ENCODE results near the gene LRFN2. TPM values are rescaled to one million over a fixed set of nuclear protein-coding genes. Genes with fewer than 3 reads are reported as not detected.

LRFN2 gene
- total and polyA plus RNA-seq, 2 experiments from 2014 or later, result 0.33 to 0.54 TPM

DNA sequence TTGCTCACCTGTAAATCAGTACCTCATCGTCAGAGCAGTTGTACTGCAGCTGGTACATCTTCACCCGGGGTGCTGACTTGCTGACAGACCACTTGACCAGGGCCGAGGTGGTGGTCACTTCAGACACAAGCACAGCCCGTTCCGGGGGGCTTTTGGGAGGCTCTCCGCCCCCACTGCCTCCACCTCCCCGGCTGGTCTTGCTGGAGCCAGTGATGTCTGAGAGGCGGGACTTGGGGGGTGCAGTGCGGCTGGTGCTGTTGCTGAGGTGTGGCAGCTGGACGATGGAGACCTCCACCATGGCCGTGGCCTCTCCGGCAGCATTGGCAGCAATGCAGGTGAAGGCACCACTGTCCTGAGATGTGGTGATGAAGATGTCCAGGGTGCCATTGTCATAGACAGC is 155.5 kb downstream of the LRFN2 start:
- H3K9me2 ChIP-seq (replicated peaks; ENCODE audit: insufficient read depth), result no peaks in the 10 kb centered on the region
- H3K79me2 ChIP-seq, result no peaks in the 10 kb centered on the region
- no peak overlapping the region for H2AFZ ChIP-seq
- no peak for DNase-seq (ENCODE audit: low spot score)
- H4K20me1 ChIP-seq (ENCODE audit: insufficient read depth, poor library complexity, severe bottlenecking), result no peaks in the 10 kb centered on the region
- no peaks in the 10 kb centered on the region for H3K9me3 ChIP-seq (ENCODE audit: low read depth)
- no peak overlapping the region for H3K4me3 ChIP-seq
- 96% methylated on average over 12 of the region's 12 CpGs for WGBS (ENCODE audit: low lambda C conversion rate, missing lambda C conversion rate)
- no peaks in the 10 kb centered on the region for H3K4me1 ChIP-seq (ENCODE audit: insufficient read depth)
- H3K27ac ChIP-seq, result no peak overlapping the region
- H3K36me3 ChIP-seq (replicated peaks; ENCODE audit: insufficient read depth, low read depth), result no peaks in the 10 kb centered on the region
- TF ChIP-seq EZH2phosphoT487 (IDR thresholded peaks at IDR 0.05; ENCODE audit: low read depth, severe bottlenecking, unreplicated experiment), result no peak
- no peak for TF ChIP-seq EZH2 (IDR thresholded peaks at IDR 0.05; ENCODE audit: borderline replicate concordance)
- TF ChIP-seq, protein P1, sequence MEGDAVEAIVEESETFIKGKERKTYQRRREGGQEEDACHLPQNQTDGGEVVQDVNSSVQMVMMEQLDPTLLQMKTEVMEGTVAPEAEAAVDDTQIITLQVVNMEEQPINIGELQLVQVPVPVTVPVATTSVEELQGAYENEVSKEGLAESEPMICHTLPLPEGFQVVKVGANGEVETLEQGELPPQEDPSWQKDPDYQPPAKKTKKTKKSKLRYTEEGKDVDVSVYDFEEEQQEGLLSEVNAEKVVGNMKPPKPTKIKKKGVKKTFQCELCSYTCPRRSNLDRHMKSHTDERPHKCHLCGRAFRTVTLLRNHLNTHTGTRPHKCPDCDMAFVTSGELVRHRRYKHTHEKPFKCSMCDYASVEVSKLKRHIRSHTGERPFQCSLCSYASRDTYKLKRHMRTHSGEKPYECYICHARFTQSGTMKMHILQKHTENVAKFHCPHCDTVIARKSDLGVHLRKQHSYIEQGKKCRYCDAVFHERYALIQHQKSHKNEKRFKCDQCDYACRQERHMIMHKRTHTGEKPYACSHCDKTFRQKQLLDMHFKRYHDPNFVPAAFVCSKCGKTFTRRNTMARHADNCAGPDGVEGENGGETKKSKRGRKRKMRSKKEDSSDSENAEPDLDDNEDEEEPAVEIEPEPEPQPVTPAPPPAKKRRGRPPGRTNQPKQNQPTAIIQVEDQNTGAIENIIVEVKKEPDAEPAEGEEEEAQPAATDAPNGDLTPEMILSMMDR (IDR thresholded peaks at IDR 0.05; ENCODE audit: poor library complexity), result no peak
- no peaks in the 10 kb centered on the region for H3K27me3 ChIP-seq
- H3K4me2 ChIP-seq, result no peak overlapping the region

DNA sequence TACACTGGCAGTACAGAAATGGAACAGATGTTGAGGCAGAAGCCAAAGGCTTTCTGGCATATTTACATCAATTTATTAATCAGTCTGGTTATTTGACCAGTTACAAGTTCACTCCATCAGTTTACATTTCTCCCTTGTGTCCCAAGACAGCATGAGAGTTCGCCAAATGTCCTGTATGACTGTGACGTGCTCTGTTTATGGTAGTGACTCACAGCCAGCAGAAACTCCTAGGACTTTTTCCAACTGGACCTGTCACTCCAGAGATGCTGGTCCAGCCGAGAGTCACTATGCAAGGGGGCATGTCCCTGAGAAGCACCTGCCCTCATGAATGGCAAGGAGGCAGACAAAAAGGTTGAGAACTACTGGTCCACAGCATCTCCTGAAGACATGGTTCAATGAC is 160.0 kb downstream of the LRFN2 start:
- Histone ChIP-seq H3K27me3 (no peaks in the 10 kb centered on the region), H3K79me2 (no peaks in the 10 kb centered on the region), H3K9me3 (ENCODE audit: low read depth) (no peaks in the 10 kb centered on the region), H4K20me1 (ENCODE audit: insufficient read depth, poor library complexity, severe bottlenecking) (no peaks in the 10 kb centered on the region), H3K9me2 (replicated peaks; ENCODE audit: insufficient read depth) (no peaks in the 10 kb centered on the region), H3K36me3 (replicated peaks; ENCODE audit: insufficient read depth, low read depth) (no peaks in the 10 kb centered on the region), H3K4me1 (ENCODE audit: insufficient read depth) (no peaks in the 10 kb centered on the region), H3K4me2 (no peak overlapping the region), H3K4me3 (no peak overlapping the region), H2AFZ (no peak overlapping the region), H3K27ac (no peak overlapping the region)
- 80% methylated on average over 3 of the region's 3 CpGs for WGBS (ENCODE audit: low lambda C conversion rate, missing lambda C conversion rate)
- DNase-seq (ENCODE audit: low spot score), result no peak
- TF ChIP-seq EZH2phosphoT487 (IDR thresholded peaks at IDR 0.05; ENCODE audit: low read depth, severe bottlenecking, unreplicated experiment), result no peak
- TF ChIP-seq, protein P1 (IDR thresholded peaks at IDR 0.05; ENCODE audit: poor library complexity), result no peak
- TF ChIP-seq EZH2 (IDR thresholded peaks at IDR 0.05; ENCODE audit: borderline replicate concordance), result no peak

DNA sequence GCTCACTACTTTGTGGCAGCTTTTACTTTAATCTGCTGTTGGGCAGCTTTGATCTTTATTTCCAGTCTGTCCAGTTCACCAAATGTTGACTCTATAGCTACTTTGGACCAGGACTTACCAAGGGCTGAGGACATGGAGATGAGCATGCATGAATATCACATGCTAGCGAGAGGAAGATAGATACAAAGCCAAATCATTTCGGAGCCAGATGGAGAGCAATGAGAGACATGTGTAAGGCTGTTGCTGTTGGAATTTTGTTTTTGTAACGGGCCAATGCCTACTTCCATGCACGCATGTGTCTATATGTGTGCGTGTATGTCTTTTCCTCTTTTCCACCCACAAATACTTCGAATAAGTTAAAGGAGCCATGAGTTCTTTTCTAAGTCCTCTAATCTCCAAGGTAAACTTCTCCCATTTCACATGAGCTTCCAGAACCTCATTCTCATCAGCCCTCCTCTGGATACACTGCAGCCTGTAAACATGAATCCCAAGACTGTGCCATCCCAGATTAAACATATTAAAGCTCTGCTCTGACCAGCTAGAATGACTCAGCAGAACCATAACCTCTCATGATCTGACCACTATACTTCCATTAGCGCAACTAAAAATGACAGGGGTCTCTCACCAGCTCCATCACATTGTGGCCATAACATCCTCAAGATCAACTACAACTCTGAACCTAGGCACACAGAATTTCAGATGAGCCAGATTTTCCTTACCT is 160.7 kb downstream of the LRFN2 start:
- H3K9me3 ChIP-seq (ENCODE audit: low read depth), result no peaks in the 10 kb centered on the region
- no peaks in the 10 kb centered on the region for H3K79me2 ChIP-seq
- H3K4me1 ChIP-seq (ENCODE audit: insufficient read depth), result no peaks in the 10 kb centered on the region
- H3K9me2 ChIP-seq (replicated peaks; ENCODE audit: insufficient read depth), result no peaks in the 10 kb centered on the region
- TF ChIP-seq EZH2 (IDR thresholded peaks at IDR 0.05; ENCODE audit: borderline replicate concordance) (no peak), EZH2phosphoT487 (IDR thresholded peaks at IDR 0.05; ENCODE audit: low read depth, severe bottlenecking, unreplicated experiment) (no peak)
- TF ChIP-seq, protein P1 (IDR thresholded peaks at IDR 0.05; ENCODE audit: poor library complexity), result no peak
- no peak overlapping the region for H2AFZ ChIP-seq
- no peaks in the 10 kb centered on the region for H4K20me1 ChIP-seq (ENCODE audit: insufficient read depth, poor library complexity, severe bottlenecking)
- H3K4me2 ChIP-seq, result no peak overlapping the region
- H3K27ac ChIP-seq, result no peak overlapping the region
- no peaks in the 10 kb centered on the region for H3K27me3 ChIP-seq
- no peaks in the 10 kb centered on the region for H3K36me3 ChIP-seq (replicated peaks; ENCODE audit: insufficient read depth, low read depth)
- 92% methylated on average over 7 of the region's 7 CpGs for WGBS (ENCODE audit: low lambda C conversion rate, missing lambda C conversion rate)
- no peak overlapping the region for H3K4me3 ChIP-seq
- DNase-seq (ENCODE audit: low spot score), result no peak

Data from hepatocyte (in vitro differentiated cells).